HG02588 (cell line): ENCODE results near the gene SMCO2.

Experiments
- ATAC-seq: cut with Tn5 transposase; IDR thresholded peaks from one replicate; pipeline ENCODE4 v1.9.1; 2021; ENCODE audit warnings: mild to moderate bottlenecking, moderate library complexity; ENCODE audit not compliant: unreplicated experiment

SMCO2 gene

DNA sequence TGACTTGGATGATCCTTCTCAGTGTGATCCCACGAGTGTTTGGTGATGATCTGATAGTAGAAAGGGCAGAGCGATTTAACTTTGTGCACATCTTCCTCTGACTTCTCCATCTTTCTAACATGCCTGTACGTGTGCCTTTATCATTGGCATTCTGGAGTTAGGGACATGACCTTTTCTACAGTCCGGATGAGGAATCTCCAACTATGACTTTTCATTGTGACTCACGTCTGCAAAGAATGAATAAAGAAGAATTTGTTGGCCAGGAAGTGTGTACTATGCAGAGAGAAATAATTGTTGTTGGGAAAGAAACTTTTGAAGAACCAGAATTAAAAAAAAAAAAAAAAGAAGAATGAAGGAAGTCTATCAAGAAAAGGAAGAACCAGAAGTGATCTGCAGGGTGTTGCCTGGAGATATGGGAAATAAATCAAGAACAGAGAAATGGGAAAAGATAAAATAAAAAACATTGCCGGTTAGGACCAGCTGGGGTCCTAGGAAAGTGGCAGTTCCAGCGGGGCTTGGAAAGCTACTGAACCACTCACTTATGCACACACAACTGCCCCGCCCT, 102.8 kb downstream of the SMCO2 start:
- no peak for ATAC-seq

DNA sequence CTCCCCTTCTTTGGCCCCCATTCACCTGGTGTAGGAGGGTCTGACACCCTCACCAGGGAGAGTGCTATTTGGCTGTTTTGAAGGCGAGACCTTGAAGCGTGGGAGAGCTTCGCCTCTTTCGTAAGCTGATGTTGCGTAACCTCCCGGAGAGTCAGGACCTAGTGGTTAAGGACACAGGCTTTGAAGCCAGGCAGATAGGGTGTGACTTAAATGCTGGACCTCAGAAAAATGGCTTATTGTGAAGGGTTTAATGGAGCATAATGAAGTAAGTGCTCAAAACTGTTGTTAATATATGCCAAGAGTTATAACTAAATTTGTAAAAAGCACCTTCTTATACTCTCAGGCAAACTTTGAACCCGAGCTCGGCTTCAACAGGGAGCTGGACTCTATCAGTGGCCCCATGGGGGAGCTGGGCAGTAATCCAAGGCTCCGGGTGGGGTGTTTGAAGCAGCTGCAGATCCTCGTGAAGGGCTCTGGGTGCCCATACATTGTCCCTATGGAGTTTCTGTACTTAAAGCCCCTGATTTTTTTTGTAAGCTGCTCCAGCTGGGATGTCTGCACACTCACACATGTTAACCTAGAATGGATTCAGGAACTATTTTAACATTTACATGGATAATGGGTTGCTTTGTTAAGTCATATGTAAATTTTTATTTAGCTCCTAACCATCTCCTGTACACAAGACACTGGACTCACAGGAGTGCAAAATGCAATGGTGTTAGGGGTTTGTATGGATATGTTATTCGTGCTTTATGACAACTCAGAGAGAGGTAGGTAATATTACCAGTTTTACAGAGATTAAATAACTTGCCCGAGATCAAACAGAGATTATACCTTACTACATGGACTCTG, 103.5 kb downstream of the SMCO2 start:
- no peak for ATAC-seq

- ATAC-seq: no peak
These were observed 104.1 kb downstream of the SMCO2 start for GRCh38 chr12:27550653-27550975.

DNA sequence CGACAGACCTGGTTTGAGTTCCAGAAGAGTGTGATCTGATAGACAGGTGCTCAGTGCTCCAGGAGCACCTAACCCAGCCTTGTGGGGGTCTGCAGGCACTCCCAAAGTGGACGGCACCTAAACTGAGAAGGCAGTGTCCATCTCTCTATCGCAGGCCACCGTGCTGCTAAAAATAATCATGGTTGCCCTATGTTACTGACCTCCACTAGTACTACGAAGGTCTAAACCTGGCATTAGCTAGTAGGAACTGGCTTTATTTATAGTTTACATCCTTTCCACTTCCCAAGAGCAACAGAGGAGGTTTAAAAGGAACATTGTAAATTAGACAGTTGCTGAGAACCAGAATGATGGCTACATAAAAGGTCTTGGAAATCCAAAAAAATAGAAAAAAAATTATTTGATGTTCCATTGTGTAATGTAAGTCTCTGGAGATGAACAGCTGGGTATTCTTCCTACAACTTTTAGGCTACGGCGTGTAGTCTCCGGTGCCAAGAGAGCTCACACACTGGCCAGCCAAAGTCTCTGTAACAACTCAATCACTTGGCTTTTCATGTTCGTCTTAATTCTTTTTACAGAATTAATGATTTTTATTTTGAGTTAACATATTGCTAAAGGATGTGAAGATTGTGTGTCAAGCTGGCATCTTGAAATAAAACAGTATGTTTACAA, 104.8 kb downstream of the SMCO2 start:
- no peak for ATAC-seq
